ENCODE measurements around the gene MALL.
"Not testable (repeated sequence)": the region's sequence is repeated elsewhere in the genome, so short reads cannot be mapped to it uniquely, and the experiment has no call there.

GRCh38 chr2:110069869-110070268, 45.8 kb downstream of the MALL start:
- not testable (repeated sequence) for TF ChIP-seq EZH2 (IDR thresholded peaks at IDR 0.05; ENCODE audit: low read depth); CTCF (conservative IDR thresholded peaks at IDR 0.05)

Measured in PC-9 (cell line).